Activated gamma-delta T cell treated with Interleukin-2 at 50 U/mL for 16 hours (primary cell): ENCODE data around the gene RPS15A.
"Not testable (repeated sequence)": the region's sequence is repeated elsewhere in the genome, so short reads cannot be mapped to it uniquely, and the experiment has no call there.

Experiments used
- DNase-seq: peaks from one replicate; pipeline ENCODE4 v3.0.0-alpha.2; 2020

The RPS15A gene

DNA sequence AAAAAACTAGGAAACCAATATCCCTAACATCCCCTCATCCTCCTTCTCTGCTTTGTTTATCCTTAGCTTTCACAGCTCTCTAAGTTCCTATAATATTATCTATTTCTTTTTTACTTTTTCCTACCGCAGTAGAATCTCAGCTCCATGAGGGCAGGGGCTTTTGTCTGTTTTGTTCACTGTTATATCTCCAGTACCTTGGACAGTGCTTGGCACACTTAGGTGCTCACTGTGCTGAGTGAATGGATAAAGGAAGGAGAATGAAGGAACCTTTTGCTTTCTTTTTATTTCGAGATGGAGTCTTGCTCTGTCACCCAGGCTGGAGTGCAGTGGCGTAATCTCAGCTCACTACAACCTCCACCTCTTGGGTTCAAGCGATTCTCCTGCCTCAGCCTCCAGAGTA is 51.4 kb downstream of the RPS15A start:
- not testable (repeated sequence) for DNase-seq

DNA sequence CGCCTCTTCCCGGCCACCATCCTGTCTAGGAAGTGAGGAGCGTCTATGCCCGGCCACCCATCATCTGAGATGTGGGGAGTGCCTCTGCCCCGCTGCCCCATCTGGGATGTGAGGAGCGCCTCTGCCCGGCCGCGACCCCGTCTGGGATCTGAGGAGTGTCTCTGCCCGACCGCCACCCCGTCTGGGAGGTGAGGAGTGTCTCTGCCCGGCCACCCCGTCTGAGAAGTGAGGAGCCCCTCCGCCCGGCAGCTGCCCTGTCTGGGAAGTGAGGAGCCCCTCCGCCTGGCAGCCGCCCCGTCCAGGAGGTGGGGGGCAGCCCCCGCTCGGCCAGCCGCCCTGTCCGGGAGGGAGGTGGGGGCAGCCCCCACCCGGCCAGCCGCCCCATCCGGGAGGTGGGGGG is 55.9 kb downstream of the RPS15A start:
- DNase-seq = not testable (repeated sequence)
